Esophagus squamous epithelium (tissue), 4 donors: ENCODE data around the gene NDUFA5.
"Not testable (repeated sequence)": the region's sequence is repeated elsewhere in the genome, so short reads cannot be mapped to it uniquely, and the experiment has no call there.

Experiments used
- CTCF ChIP-seq, 6 experiments: fragments of 450-650 bp in 4 of 6; fragments of 200-600 bp in 2 of 6; sonication (generic) in 2 of 6; IDR thresholded peaks; one replicate each; pipeline ENCODE4 v1.5.1; 2016 to 2019; ENCODE audit warnings: antibody characterized with exemption in 6 of 6, mild to moderate bottlenecking in 4 of 6, moderate library complexity in 4 of 6
- POLR2A ChIP-seq, 4 donors: fragments of 450-650 bp; IDR thresholded peaks; one replicate each; pipeline ENCODE4 v1.6.1; 2017; ENCODE audit warnings: antibody characterized with exemption in 4 of 4, mild to moderate bottlenecking in 4 of 4, moderate library complexity in 3 of 4

- TF ChIP-seq CTCF, POLR2A (IDR thresholded peaks at IDR 0.05): not testable (repeated sequence)
These were observed 27.5 kb downstream of the NDUFA5 start for GRCh38 chr7:123530035-123530591.
